GM19099 (cell line): Measurements from ENCODE around the gene FGD5.

Experiments used
- POLR2A ChIP-seq: IDR thresholded peaks from 3 replicates; pipeline ENCODE4 v1.6.1; 2011; ENCODE audit warnings: low read depth; ENCODE audit not compliant: insufficient read length; ENCODE audit errors: extremely low read depth

The FGD5 gene

DNA sequence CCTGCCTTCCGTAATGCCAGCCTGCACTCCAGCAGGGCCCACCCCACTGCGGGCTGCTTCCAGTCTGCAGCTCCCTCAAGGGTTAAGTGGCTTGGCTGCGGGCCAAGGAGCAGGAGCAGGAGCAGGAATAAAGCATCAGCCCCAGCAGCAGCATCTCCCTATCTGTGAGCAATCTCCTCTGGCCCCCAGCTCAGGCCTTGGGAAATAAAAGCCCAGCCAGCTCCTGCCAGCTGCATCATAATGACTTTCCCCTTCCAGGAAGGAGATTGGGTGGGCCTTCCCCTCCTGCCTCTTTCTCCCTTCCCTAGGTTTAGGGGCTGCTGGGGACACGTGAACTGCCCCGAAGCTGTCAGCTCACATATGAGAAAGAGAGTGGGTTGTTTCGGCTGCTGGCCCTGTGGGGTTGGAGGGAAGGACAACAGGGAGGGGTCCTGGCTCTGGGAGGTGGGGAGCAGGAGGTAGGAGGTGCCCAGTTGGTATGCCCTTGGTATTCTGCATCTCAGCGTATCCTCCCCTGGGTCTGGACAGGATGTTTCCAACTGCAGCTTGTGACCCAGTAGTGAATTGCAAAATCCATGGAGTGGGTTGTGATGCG is 34.6 kb upstream of the FGD5 start:
- TF ChIP-seq POLR2A: no peak

- no peak for TF ChIP-seq POLR2A
These were observed 33.3 kb upstream of the FGD5 start for GRCh38 chr3:14785207-14786155.

DNA sequence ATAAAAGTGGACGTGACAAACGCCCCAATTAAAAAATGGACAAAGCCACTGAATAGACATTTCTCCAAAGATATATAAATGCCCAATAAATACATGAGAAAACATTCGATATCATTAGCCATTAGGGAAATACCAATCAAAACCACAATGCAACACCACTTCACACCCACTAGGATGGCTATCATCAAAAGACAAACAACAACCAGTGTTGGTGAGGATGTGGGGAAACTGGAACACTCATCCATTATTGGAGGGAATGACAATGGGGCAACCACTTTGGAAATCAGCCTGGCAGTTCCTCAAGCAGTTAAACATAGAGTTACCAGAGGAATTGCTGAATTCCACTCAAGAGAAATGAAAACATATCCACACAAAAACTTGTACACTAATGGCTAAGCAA is 32.4 kb upstream of the FGD5 start:
- no peak for TF ChIP-seq POLR2A

DNA sequence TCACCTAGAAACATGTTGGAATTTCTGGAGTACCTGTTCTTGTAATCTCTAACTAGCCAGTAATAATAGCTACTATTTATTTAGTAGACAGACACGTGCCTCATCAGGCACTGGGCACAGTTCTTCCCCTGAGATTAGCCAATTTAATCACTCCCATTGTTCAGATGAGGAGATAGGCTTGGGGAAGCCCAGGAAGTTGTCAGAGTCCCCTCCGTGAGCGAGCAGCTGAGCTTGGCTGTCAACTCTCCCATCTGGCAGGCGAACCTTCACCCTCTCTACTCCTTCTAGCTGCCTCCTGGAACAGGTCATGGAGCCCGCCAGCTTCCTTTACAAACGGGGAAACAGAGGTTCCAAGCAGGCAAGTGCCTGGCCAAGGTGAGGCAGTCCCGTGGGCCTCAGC is 31.1 kb upstream of the FGD5 start:
- no peak for TF ChIP-seq POLR2A

DNA sequence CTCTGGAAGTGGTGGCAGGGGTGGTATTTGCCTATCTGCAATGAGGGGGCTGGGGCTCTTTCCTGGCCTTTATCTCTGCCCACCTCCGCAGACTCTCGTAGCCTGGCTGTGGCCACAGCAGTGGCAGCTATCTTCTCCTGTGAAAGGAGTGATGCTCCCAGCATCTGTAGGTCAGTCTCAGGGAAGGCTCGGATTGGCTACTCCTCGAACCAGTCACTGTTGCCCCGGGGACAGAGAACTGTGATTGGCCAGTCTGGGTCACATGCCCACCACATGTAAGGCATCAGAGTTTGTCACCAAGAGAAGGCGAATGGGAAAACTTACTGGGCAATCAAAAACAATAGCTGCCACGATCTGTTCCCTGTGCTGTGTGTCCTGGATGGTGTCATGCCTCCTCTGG is 30.1 kb upstream of the FGD5 start:
- TF ChIP-seq POLR2A: no peak

DNA sequence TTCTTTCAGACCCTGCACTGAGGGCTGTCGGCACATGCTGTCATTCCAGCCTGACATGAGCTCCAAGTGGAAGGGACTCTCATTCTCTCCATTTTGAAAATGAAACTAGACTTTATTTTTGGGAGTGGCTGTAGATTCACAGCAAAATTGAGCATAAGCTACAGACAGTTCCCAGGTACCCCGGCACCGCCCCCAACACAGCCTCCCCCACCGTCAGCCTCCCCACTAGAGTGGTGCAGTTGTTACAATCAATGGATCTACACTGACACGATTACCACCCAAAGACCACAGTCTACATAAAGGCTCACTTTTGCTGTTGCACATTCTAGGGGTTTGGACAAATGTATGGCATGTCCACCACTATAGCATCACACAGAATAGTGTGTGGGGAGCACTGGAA is 29.5 kb upstream of the FGD5 start:
- TF ChIP-seq POLR2A: no peak

DNA sequence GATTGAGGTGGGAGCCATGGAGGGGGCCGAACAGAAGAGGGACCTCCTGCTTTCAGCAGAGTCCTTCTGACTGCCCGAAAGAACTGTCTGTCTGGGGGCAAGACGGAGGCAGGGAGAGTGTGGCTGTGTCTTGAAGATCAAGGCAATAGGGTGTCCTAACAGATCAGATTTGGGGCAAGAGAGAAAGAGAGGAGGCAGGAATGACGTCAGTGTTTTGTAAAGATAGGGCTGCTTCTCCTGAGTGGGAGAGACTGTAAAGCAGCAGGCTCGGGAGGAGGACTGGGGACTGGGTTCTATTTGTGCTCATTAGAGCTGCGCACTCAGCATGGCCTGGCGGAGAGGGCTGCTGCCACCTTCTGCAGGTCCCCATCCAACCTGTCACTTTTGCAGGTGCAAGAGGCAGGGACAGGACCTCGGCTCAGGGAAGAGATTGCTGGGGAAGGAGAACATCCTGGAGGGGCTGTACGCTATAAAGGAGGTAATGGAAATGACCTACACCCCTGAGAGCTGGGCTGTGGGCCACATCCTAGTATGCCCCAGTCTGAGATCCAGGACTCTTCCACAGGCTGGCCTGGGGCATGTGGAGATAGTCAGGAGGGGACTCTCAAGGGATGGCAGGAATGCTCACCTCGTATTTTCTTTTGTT is 29.0 kb upstream of the FGD5 start:
- TF ChIP-seq POLR2A: no peak

GRCh38 chr3:14791343-14791945 is 27.3 kb upstream of the FGD5 start:
- no peak for TF ChIP-seq POLR2A

DNA sequence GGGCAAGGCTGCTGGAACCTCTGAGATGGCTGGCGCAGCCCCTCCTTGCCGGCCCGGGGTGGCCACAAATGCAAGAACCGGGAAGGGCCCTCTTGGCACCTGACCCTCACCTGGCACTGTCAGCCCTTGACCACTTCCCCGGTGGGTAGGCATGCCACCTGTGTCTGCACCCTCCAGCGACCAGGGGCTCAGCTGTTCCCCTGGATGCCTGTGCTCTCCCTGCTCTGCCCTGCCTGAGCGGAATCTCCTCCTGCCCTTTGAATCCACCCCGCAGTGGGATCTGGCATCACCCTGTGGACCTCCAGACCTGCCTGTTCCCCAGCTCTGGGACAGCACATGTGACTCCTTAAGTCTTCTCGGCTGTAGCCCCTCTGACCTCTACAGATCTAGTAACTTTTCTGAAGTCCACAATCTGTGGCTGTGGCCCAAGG is 26.1 kb upstream of the FGD5 start:
- TF ChIP-seq POLR2A: no peak

DNA sequence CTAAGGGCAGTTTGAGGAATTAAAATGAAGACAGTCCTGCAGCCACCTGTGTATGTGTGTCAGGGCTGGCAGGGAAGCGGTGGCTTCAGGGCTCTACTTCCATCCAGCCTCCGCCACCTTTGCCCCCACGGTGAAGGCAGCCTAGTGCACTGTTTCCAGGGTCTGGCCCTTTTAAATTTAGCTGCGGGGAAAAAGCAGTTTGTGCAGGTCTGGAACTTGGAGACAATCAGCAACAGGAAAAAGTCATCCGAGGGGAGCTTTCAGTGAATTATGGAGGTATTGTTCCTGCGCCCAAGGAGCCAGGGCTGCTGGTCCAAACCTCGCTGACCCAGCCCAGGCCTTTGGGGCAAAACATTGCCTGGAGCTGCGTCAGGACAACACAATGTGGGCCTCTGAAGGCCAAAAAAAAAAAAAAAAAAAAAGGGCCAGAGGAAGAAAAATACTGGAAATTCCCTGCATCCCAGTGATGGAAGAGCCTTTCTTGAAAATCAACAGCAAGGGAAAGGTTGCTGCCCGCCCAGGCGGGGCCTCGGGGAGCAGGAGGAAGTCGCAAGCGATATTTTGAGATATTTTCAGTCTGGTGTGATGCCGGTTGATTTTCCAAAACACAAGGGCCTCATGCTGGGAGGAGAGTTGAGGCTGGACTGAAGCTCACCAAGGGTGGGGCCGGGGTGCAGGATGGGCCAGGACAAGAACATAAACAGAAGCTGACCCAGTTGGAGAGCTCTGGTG is 25.5 kb upstream of the FGD5 start:
- no peak for TF ChIP-seq POLR2A

DNA sequence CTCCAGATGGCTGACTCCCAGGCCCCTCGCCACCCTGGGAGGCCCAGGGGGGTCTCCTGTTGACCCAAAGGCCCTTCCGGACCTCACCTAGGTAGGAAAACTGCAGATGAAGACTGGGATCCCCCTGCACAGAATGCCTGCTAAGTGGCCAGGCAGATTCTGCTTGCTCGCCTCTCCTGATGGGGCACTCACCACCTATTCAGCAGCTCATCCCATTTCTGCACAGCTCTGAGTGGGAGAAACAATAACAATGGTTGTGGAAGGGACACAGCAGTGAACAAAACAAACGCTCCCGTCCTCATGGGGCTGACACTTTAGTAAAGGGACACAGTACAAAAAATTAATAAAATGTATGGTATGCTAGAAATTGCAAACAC is 24.9 kb upstream of the FGD5 start:
- no peak for TF ChIP-seq POLR2A

DNA sequence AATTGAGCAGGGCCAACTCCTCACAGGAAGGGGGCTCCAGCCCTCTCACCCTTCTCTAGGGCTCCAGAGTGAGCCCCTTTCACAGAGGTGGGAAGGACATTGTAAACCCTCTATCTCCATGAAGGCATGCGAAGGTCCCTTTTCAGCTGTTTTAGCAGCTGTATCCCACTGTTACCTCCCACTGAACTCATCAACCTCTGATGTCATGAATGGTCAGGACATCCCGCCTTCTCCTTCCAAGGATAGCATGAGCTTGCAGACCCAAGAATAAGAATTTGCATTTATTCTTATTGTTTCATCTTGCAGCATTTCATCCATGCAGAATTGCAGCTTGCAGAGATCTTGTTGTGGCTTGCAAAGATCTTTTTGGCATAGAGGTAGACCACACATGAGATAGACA is 24.3 kb upstream of the FGD5 start:
- TF ChIP-seq POLR2A: no peak

DNA sequence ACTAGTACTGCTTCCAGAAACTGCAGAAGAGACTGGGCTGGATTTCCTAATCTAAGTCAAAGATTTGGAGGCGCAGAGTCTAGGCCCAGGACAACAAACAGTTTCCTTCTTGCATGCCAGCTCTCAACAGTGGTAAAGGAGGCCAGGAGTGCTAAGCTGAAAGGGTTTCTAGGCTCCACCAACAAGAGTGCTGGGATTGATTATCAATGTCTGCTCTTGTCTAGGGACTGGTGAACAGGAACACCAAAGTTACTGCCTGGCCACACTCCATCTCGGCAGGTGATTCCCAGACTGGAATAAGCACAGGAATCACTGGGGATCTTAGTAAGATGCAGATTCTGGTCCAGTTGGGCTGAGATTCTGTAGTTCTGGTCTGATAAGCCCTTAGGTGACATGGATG is 22.8 kb upstream of the FGD5 start:
- no peak for TF ChIP-seq POLR2A

DNA sequence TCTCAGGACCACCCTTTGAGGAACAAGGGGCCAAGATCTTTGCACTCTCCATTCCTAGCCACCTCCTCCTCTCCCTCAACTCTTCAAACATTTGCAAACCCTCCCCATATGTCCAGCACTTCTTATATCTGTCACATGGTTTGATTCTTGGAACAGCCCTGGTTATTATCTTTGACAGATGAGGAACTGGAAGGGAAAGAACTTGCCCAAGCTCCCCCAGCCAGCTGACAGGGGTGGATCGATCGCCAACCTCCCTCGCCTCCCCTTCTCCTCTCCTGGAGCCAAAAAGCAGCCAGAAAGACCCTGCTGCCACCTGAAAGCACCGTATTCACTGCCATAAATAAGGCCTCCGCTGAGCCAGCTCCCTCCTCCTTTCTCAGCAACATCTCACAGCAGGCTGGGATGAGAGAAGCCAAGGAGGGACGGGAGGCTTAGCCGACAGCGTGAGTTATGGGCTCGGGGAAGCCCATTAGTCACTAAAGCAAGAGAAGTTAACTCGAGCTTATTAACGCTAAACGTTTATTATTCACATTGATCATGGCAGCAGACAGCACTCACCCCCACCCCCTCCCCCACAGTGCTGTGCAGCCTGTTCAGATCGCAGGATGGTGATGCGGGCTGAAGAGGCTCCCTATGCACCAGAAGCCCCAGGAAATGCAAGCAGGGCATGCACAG is 22.2 kb upstream of the FGD5 start:
- TF ChIP-seq POLR2A: no peak
